Activated CD4-positive, alpha-beta T cell treated with anti-CD3 and anti-CD28 coated beads, Interleukin-2, amount 10 ng/mL, durations not matched to agents 24 days and 14 days (primary cell): ENCODE data around the gene TPP2. TPM values are rescaled to one million over a fixed set of nuclear protein-coding genes. Genes with fewer than 3 reads are reported as not detected.

Source experiments
- DNase-seq: peaks from one replicate; pipeline ENCODE4 v3.0.0; 2022
- H3K27ac Mint-ChIP-seq: one replicate; pipeline ENCODE4 v1.8.0; 2022; ENCODE audit warnings: mild to moderate bottlenecking, mixed read lengths
- H3K27me3 Mint-ChIP-seq: one replicate; pipeline ENCODE4 v1.8.0; 2022; ENCODE audit warnings: mixed read lengths
- H3K36me3 Mint-ChIP-seq: one replicate; pipeline ENCODE4 v1.8.0; 2022; ENCODE audit warnings: low read depth, mild to moderate bottlenecking, mixed read lengths
- H3K4me1 Mint-ChIP-seq: one replicate; pipeline ENCODE4 v1.8.0; 2021; ENCODE audit warnings: mixed read lengths
- H3K4me3 Mint-ChIP-seq: one replicate; pipeline ENCODE4 v1.8.0; 2022; ENCODE audit warnings: mild to moderate bottlenecking, moderate library complexity, mixed read lengths
- H3K9me3 Mint-ChIP-seq: one replicate; pipeline ENCODE4 v1.8.0; 2021; ENCODE audit warnings: mixed read lengths
- intact Hi-C: fragments of 100-400 bp; cut with micrococcal nuclease; formaldehyde crosslinking; loops from one replicate; pipeline ENCODE4 v1.15.1; 2023
- total RNA-seq: library from RNA; stranded (reverse); gene quantifications from 2 replicates; pipeline ENCODE4 v1.2.3, GENCODE V29; 2022

The TPP2 gene
- total RNA-seq, 1 donor from 2014 or later, result 80.0 TPM

GRCh38 chr13:102715447-102715846 is 118.7 kb downstream of the TPP2 start:
- H3K4me1 Mint-ChIP-seq, result no peaks in the 10 kb centered on the region
- intact Hi-C loops, result no loop called here
- H3K27ac Mint-ChIP-seq, result no peak overlapping the region
- H3K4me3 Mint-ChIP-seq, result no peak overlapping the region
- no peaks in the 10 kb centered on the region for H3K36me3 Mint-ChIP-seq
- DNase-seq, result no peak
- peaks cover 12% of the 10 kb centered on the region for H3K27me3 Mint-ChIP-seq
- H3K9me3 Mint-ChIP-seq, result no peaks in the 10 kb centered on the region

GRCh38 chr13:102718746-102719145 is 122.0 kb downstream of the TPP2 start:
- no peaks in the 10 kb centered on the region for H3K9me3 Mint-ChIP-seq
- no peak overlapping the region for H3K4me3 Mint-ChIP-seq
- H3K4me1 Mint-ChIP-seq, result no peaks in the 10 kb centered on the region
- H3K27me3 Mint-ChIP-seq, result peaks cover 25% of the 10 kb centered on the region
- no peak for DNase-seq
- no peaks in the 10 kb centered on the region for H3K36me3 Mint-ChIP-seq
- intact Hi-C loops, result no loop called here
- no peak overlapping the region for H3K27ac Mint-ChIP-seq

- no peak overlapping the region for H3K4me3 Mint-ChIP-seq
- no peaks in the 10 kb centered on the region for H3K4me1 Mint-ChIP-seq
- DNase-seq, result no peak
- H3K36me3 Mint-ChIP-seq, result no peaks in the 10 kb centered on the region
- H3K27me3 Mint-ChIP-seq, result peaks cover 24% of the 10 kb centered on the region
- H3K27ac Mint-ChIP-seq, result no peak overlapping the region
- no peaks in the 10 kb centered on the region for H3K9me3 Mint-ChIP-seq
- intact Hi-C loops, result no loop called here
These were observed 125.0 kb downstream of the TPP2 start for GRCh38 chr13:102721800-102722231.

GRCh38 chr13:102724923-102725322 is 128.1 kb downstream of the TPP2 start:
- intact Hi-C loops, result loop anchor here (1.0 kb wide), 1 partner anchor 145 kb away; no protein-coding TSS in a partner anchor
- Mint-ChIP-seq H3K4me1 (peaks cover 3% of the 10 kb centered on the region), H3K9me3 (no peaks in the 10 kb centered on the region), H3K27me3 (peaks cover 30% of the 10 kb centered on the region), H3K27ac (no peak overlapping the region), H3K4me3 (no peak overlapping the region), H3K36me3 (no peaks in the 10 kb centered on the region)
- peak; percentile 65 for DNase-seq

GRCh38 chr13:102726430-102726829 is 129.6 kb downstream of the TPP2 start:
- no peaks in the 10 kb centered on the region for H3K36me3 Mint-ChIP-seq
- H3K27me3 Mint-ChIP-seq, result peaks cover 36% of the 10 kb centered on the region
- H3K27ac Mint-ChIP-seq, result no peak overlapping the region
- no peaks in the 10 kb centered on the region for H3K9me3 Mint-ChIP-seq
- peak; percentile 72 for DNase-seq
- intact Hi-C loops, result loop anchor here (1.0 kb wide), 2 partner anchors 74 to 121 kb away; no protein-coding TSS in a partner anchor
- H3K4me3 Mint-ChIP-seq, result no peak overlapping the region
- peaks cover 3% of the 10 kb centered on the region for H3K4me1 Mint-ChIP-seq

Other genes with a start within 250 kb of the TPP2 start
- gene FGF14, start 194.9 kb upstream of the TPP2 start, total RNA-seq, result not detected in 2 replicates
- gene METTL21C, start 98.1 kb downstream of the TPP2 start, total RNA-seq, result not detected in 2 replicates
- 55.4 and 65.6 TPM in 2 replicates for gene TEX30, start 176.8 kb downstream of the TPP2 start, total RNA-seq
- gene POGLUT2, start 202.0 kb downstream of the TPP2 start, total RNA-seq, result 13.2 and 15.6 TPM in 2 replicates
- 26.5 and 34.9 TPM in 2 replicates for gene BIVM, start 202.1 kb downstream of the TPP2 start, total RNA-seq
- gene ERCC5, start 249.0 kb downstream of the TPP2 start, total RNA-seq, result 39.4 and 47.4 TPM in 2 replicates